ENCODE measurements around the gene MECP2. TPM values are rescaled to one million over a fixed set of nuclear protein-coding genes. Genes with fewer than 3 reads are reported as not detected.

The MECP2 gene
- total and polyA plus RNA-seq, 2 of the 13 experiments (the other 11 are each of a cell fraction or from before 2014, with no cell fraction given), result 7.9 to 18.1 TPM

- TF ChIP-seq ZNF512B (CRISPR knock-in tag; IDR thresholded peaks at IDR 0.05; ENCODE audit: borderline replicate concordance), result 0 out of 2 replicates have a peak, but pooled peaks have one; percentile 35
- no peak for TF ChIP-seq EZH2 (conservative IDR thresholded peaks at IDR 0.05; ENCODE audit: low read depth, low read length)
- TF ChIP-seq ARNT2 (CRISPR knock-in tag; IDR thresholded peaks at IDR 0.05; ENCODE audit: low read depth), result peak; percentile 61; the same call in 1 of the 2 replicates
- peak; percentile 83 for TF ChIP-seq HDAC1 (CRISPR knock-in tag; IDR thresholded peaks at IDR 0.05)
- peak; percentile 42; the same call in 1 of the 2 replicates for TF ChIP-seq KLF6 (CRISPR knock-in tag; IDR thresholded peaks at IDR 0.05)
- no peak for TF ChIP-seq ZNF318 (CRISPR knock-in tag; IDR thresholded peaks at IDR 0.05)
- no peak for TF ChIP-seq MAFK (conservative IDR thresholded peaks at IDR 0.05 in 1 of 2, IDR thresholded peaks at IDR 0.05 in 1 of 2; ENCODE audit: low read length in 2 of 2)
- no peak for TF ChIP-seq DMTF1 (CRISPR knock-in tag; IDR thresholded peaks at IDR 0.05)
- TF ChIP-seq ZXDC (CRISPR knock-in tag; IDR thresholded peaks at IDR 0.05), result no peak
- TF ChIP-seq REPIN1 (CRISPR knock-in tag; IDR thresholded peaks at IDR 0.05; ENCODE audit: borderline replicate concordance, low read depth), result peak; percentile 75
Measured at GRCh38 chrX:154056770-154057241, 40.7 kb downstream of the MECP2 start (continued).
